KOPT-K1 (cell line): Measurements from ENCODE around the gene UBE2D1.

ENCODE experiments used
- H3K27ac ChIP-seq: fragments of 200-600 bp; sonication (generic); 2 replicates; pipeline ENCODE4 v1.5.1; 2016; ENCODE audit warnings: antibody characterized with exemption, mild to moderate bottlenecking, low read depth, low read length; ENCODE audit not compliant: poor library complexity, severe bottlenecking
- H3K36me3 ChIP-seq: fragments of 200-600 bp; sonication (generic); 2 replicates; pipeline ENCODE4 v1.5.1; 2017; ENCODE audit warnings: antibody characterized with exemption, mild to moderate bottlenecking, low read length, moderate library complexity; ENCODE audit not compliant: insufficient read depth
- H3K9me3 ChIP-seq: fragments of 200-600 bp; sonication (generic); 2 replicates; pipeline ENCODE4 v1.5.1; 2017; ENCODE audit warnings: antibody characterized with exemption, low read length, mild to moderate bottlenecking; ENCODE audit not compliant: insufficient read depth, poor library complexity, severe bottlenecking

The UBE2D1 gene

GRCh38 chr10:58356756-58357155 is 21.9 kb downstream of the UBE2D1 start:
- no peaks in the 10 kb centered on the region for H3K9me3 ChIP-seq
- no peaks in the 10 kb centered on the region for H3K36me3 ChIP-seq
- no peak overlapping the region for H3K27ac ChIP-seq

GRCh38 chr10:58358314-58358933 is 23.6 kb downstream of the UBE2D1 start:
- H3K36me3 ChIP-seq, result no peaks in the 10 kb centered on the region
- no peaks in the 10 kb centered on the region for H3K9me3 ChIP-seq
- no peak overlapping the region for H3K27ac ChIP-seq

GRCh38 chr10:58358947-58359346 is 24.1 kb downstream of the UBE2D1 start:
- no peak overlapping the region for H3K27ac ChIP-seq
- no peaks in the 10 kb centered on the region for H3K36me3 ChIP-seq
- no peaks in the 10 kb centered on the region for H3K9me3 ChIP-seq

- Histone ChIP-seq H3K36me3 (no peaks in the 10 kb centered on the region), H3K27ac (no peak overlapping the region), H3K9me3 (no peaks in the 10 kb centered on the region)
These were observed 24.7 kb downstream of the UBE2D1 start for GRCh38 chr10:58359541-58359940.

GRCh38 chr10:58360412-58361004 is 25.7 kb downstream of the UBE2D1 start:
- Histone ChIP-seq H3K9me3 (no peaks in the 10 kb centered on the region), H3K27ac (no peak overlapping the region), H3K36me3 (no peaks in the 10 kb centered on the region)

- no peak overlapping the region for H3K27ac ChIP-seq
- no peaks in the 10 kb centered on the region for H3K9me3 ChIP-seq
- H3K36me3 ChIP-seq, result no peaks in the 10 kb centered on the region
These were observed 26.5 kb downstream of the UBE2D1 start for GRCh38 chr10:58361353-58361752.

- H3K27ac ChIP-seq, result no peak overlapping the region
These were observed 27.4 kb downstream of the UBE2D1 start for GRCh38 chr10:58362027-58362789.

GRCh38 chr10:58367069-58367468 is 32.3 kb downstream of the UBE2D1 start:
- H3K27ac ChIP-seq, result no peak overlapping the region
- H3K36me3 ChIP-seq, result no peaks in the 10 kb centered on the region
- H3K9me3 ChIP-seq, result no peaks in the 10 kb centered on the region

More at GRCh38 chr10:58362027-58362789, 27.4 kb downstream of the UBE2D1 start:
- Histone ChIP-seq H3K9me3 (no peaks in the 10 kb centered on the region), H3K36me3 (no peaks in the 10 kb centered on the region)

GRCh38 chr10:58371473-58371872 is 36.7 kb downstream of the UBE2D1 start:
- Histone ChIP-seq H3K27ac (no peak overlapping the region), H3K36me3 (no peaks in the 10 kb centered on the region), H3K9me3 (no peaks in the 10 kb centered on the region)

- H3K9me3 ChIP-seq, result no peaks in the 10 kb centered on the region
- H3K36me3 ChIP-seq, result no peaks in the 10 kb centered on the region
- no peak overlapping the region for H3K27ac ChIP-seq
These were observed 38.0 kb downstream of the UBE2D1 start for GRCh38 chr10:58372607-58373441.

- H3K27ac ChIP-seq, result no peak overlapping the region
- H3K36me3 ChIP-seq, result no peaks in the 10 kb centered on the region
- H3K9me3 ChIP-seq, result no peaks in the 10 kb centered on the region
These were observed 38.6 kb downstream of the UBE2D1 start for GRCh38 chr10:58373442-58373827.

GRCh38 chr10:58382489-58382995 is 47.7 kb downstream of the UBE2D1 start:
- Histone ChIP-seq H3K36me3 (peaks cover 12% of the 10 kb centered on the region), H3K27ac (no peak overlapping the region), H3K9me3 (no peaks in the 10 kb centered on the region)

- Histone ChIP-seq H3K36me3 (peaks cover 28% of the 10 kb centered on the region), H3K27ac (no peak overlapping the region), H3K9me3 (no peaks in the 10 kb centered on the region)
These were observed 49.3 kb downstream of the UBE2D1 start for GRCh38 chr10:58384095-58384494.

GRCh38 chr10:58384544-58384998 is 49.8 kb downstream of the UBE2D1 start:
- Histone ChIP-seq H3K9me3 (no peaks in the 10 kb centered on the region), H3K36me3 (peaks cover 32% of the 10 kb centered on the region), H3K27ac (peak overlapping the region; percentile 81)
